ENCODE results near the gene SMYD5. TPM values are rescaled to one million over a fixed set of nuclear protein-coding genes. Genes with fewer than 3 reads are reported as not detected.

Gene SMYD5
- total and polyA plus RNA-seq, 9 of the 15 experiments (the other 6 are each of a cell fraction or from before 2014, with no cell fraction given) = 11.4 to 56.8 (median 32.0) TPM

- no peak overlapping the region for H3K27ac ChIP-seq (ENCODE audit: extremely low read depth, low read depth, low read length)
- no peak for ATAC-seq
- DNase-seq (ENCODE audit: extremely low read depth in 1 of 4, low spot score in 3 of 4) = no peak
- H3K9me3 ChIP-seq (replicated peaks; ENCODE audit: control insufficient read depth, insufficient read depth, low read depth, low read length) = no peaks in the 10 kb centered on the region
- peaks cover 2 to 26% of the 10 kb centered on the region in 2 experiments; a peak in 3 of 5 replicates for H3K4me1 ChIP-seq (replicated peaks in 1 of 2; ENCODE audit: control insufficient read depth in 2 of 2, insufficient read depth in 2 of 2, low read length in 2 of 2)
- 59% methylated on average over 3 of the region's 3 CpGs for WGBS (ENCODE audit: insufficient coverage, low coverage, missing lambda C conversion rate)
- FAIRE-seq = no peak
- H3K9ac ChIP-seq (ENCODE audit: insufficient read depth in 1 of 2, low read depth in 2 of 2, low read length in 2 of 2) = no peak overlapping the region
- CTCF ChIA-PET (ENCODE audit: low intra/inter-chr PET ratio) = no interaction called here
- POLR2A ChIA-PET = interaction anchor here (1.4 kb wide), 1 partner anchor 14 kb away, joined by 4 read pairs; no protein-coding TSS in a partner anchor
- peaks cover 90% of the 10 kb centered on the region for H3K79me2 ChIP-seq (ENCODE audit: control insufficient read depth, insufficient read depth, low read length)
- H2AFZ ChIP-seq (ENCODE audit: low read depth, low read length) = no peak overlapping the region
- peaks cover 11% of the 10 kb centered on the region for H3K9me1 ChIP-seq (ENCODE audit: control insufficient read depth, insufficient read depth, low read length)
- H3K36me3 ChIP-seq (ENCODE audit: control insufficient read depth, insufficient read depth, low read length) = peaks cover 92% of the 10 kb centered on the region
- intact Hi-C loops (cut with micrococcal nuclease) = no loop called here
- in situ Hi-C loops (cut with MboI) = no loop called here
- no peak overlapping the region for H3K4me3 ChIP-seq
- H3K4me2 ChIP-seq (ENCODE audit: insufficient read depth, low read length) = no peak overlapping the region
- H4K20me1 ChIP-seq (replicated peaks; ENCODE audit: control insufficient read depth, insufficient read depth, low read length) = peaks cover 60% of the 10 kb centered on the region
- no peaks in the 10 kb centered on the region for H3K27me3 ChIP-seq (ENCODE audit: control insufficient read depth in 2 of 2, insufficient read depth in 2 of 2, low read length in 2 of 2)
- no TSS peak for BruUV-seq (replicated peaks)
- TF ChIP-seq ZNF436 (CRISPR knock-in tag; IDR thresholded peaks at IDR 0.05) = no peak
- TF ChIP-seq DACH1 (IDR thresholded peaks at IDR 0.05; ENCODE audit: partially characterized antibody) = no peak
- no peak for TF ChIP-seq AFF4 (CRISPR knock-in tag; IDR thresholded peaks at IDR 0.05)
- TF ChIP-seq SAFB (IDR thresholded peaks at IDR 0.05; ENCODE audit: borderline replicate concordance, low read depth, low read length) = no peak
- TF ChIP-seq CSDE1 (IDR thresholded peaks at IDR 0.05) = no peak
- TF ChIP-seq TCFL5 (CRISPR knock-in tag; conservative IDR thresholded peaks at IDR 0.05) = no peak
- TF ChIP-seq ZNF23 (CRISPR knock-in tag; IDR thresholded peaks at IDR 0.05) = no peak
- TF ChIP-seq BHLHE40 (IDR thresholded peaks at IDR 0.05; ENCODE audit: low read length) = no peak
These were observed 25.7 kb downstream of the SMYD5 start for GRCh38 chr2:73239776-73240175.

Data from K562 (cell line).